GM12878 (cell line): ENCODE measurements around the gene NAXE. TPM values are rescaled to one million over a fixed set of nuclear protein-coding genes. Genes with fewer than 3 reads are reported as not detected.

Experiments used
- ATAC-seq: fragments of 200-7000 bp; cut with Tn5 transposase; 3 replicates; pipeline ENCODE4 v1.9.1; 2020; ENCODE audit warnings: mild to moderate bottlenecking, moderate library complexity
- BruUV-seq: library from RNA; stranded (reverse); fragments of 400-500 nt; replicated peaks from 2 replicates; lab custom pipeline; 2021; lab: Mats Ljungman, UMichigan
- CTCF ChIA-PET: fragments of 300-600 bp; sonication (Branson Sonifier 250); formaldehyde crosslinking; extraction: SDS; loops from one replicate; lab custom pipeline; 2021; ENCODE audit warnings: inconsistent platforms; lab: Yijun Ruan, JAX
- POLR2A ChIA-PET: fragments of 350-600 bp; formaldehyde crosslinking; extraction: SDS; loops from one replicate; lab custom pipeline; 2021; ENCODE audit warnings: inconsistent platforms; lab: Charles Lee
- RAD21 ChIA-PET: fragments of 300-600 bp; sonication (Branson Sonifier 250); formaldehyde crosslinking; loops from one replicate; lab custom pipeline; 2023; ENCODE audit warnings: antibody characterized with exemption; ENCODE audit not compliant: unreplicated experiment; lab: Charles Lee
- SMC1A ChIA-PET: fragments of 300-600 bp; sonication (Branson Sonifier 250); formaldehyde crosslinking; loops from one replicate; lab custom pipeline; 2023; ENCODE audit not compliant: unreplicated experiment, uncharacterized antibody; lab: Charles Lee
- DNase-seq: peaks from one replicate; pipeline ENCODE4 v3.0.0-alpha.2; 2011; ENCODE audit warnings: low read depth, low spot score
- FAIRE-seq: peaks from 3 replicates; lab custom pipeline; 2011; peaks lifted over from hg19 to GRCh38; lab: Jason Lieb, UNC
- H2AFZ ChIP-seq: 2 replicates; pipeline ENCODE4 v1.6.0; 2011; ENCODE audit warnings: low read depth, low read length, control low read depth; ENCODE audit not compliant: control insufficient read depth
- H3K27ac ChIP-seq: 2 replicates; pipeline ENCODE4 v1.5.1; 2011; ENCODE audit warnings: control low read depth; ENCODE audit not compliant: control insufficient read depth, insufficient read depth
- H3K27me3 ChIP-seq, 2 experiments: replicated peaks in 1 of 2; 2 replicates each; pipeline versions ENCODE4 v1.6.0 to v1.6.1; 2011; ENCODE audit warnings: low read length in 1 of 2; ENCODE audit not compliant: control insufficient read depth in 2 of 2, insufficient read depth in 2 of 2
- H3K36me3 ChIP-seq, 2 experiments: 2 replicates each; pipeline ENCODE4 v1.5.1; 2011; ENCODE audit warnings: low read length in 1 of 2; ENCODE audit not compliant: control insufficient read depth in 2 of 2, insufficient read depth in 2 of 2
- H3K4me1 ChIP-seq: 2 replicates; pipeline ENCODE4 v1.6.1; 2011; ENCODE audit warnings: mild to moderate bottlenecking, low read length, moderate library complexity, mixed read lengths; ENCODE audit not compliant: control insufficient read depth, insufficient read depth
- H3K4me2 ChIP-seq: 2 replicates; pipeline ENCODE4 v1.6.0; 2011; ENCODE audit warnings: control low read depth; ENCODE audit not compliant: control insufficient read depth, insufficient read depth
- H3K4me3 ChIP-seq: fragments of 200-600 bp; sonication (generic); 2 replicates; pipeline ENCODE4 v1.5.1; 2016
- H3K79me2 ChIP-seq: 2 replicates; pipeline ENCODE4 v1.6.0; 2011; ENCODE audit warnings: low read length; ENCODE audit not compliant: control insufficient read depth, insufficient read depth
- H3K9ac ChIP-seq: 2 replicates; pipeline ENCODE4 v1.8.0; 2011; ENCODE audit warnings: low read length, control low read depth, mixed read lengths; ENCODE audit not compliant: control insufficient read depth, insufficient read depth
- H3K9me3 ChIP-seq: replicated peaks from 3 replicates; pipeline ENCODE4 v1.5.1; 2011; ENCODE audit warnings: mild to moderate bottlenecking, low read length; ENCODE audit not compliant: control insufficient read depth, insufficient read depth
- H4K20me1 ChIP-seq: 2 replicates; pipeline ENCODE4 v1.6.0; 2011; ENCODE audit not compliant: control insufficient read depth, insufficient read depth
- CHD2 ChIP-seq: IDR thresholded peaks from 2 replicates; pipeline ENCODE4 v1.6.1; 2011; ENCODE audit warnings: low read depth, low read length, improper control_type of control experiment, borderline replicate concordance
- FOXK2 ChIP-seq: fragments of 450-650 bp; IDR thresholded peaks from 2 replicates; pipeline ENCODE4 v1.6.1; 2017; ENCODE audit warnings: mild to moderate bottlenecking, moderate library complexity
- PAX5 ChIP-seq: IDR thresholded peaks from 2 replicates; pipeline ENCODE4 v1.6.1; 2011; ENCODE audit warnings: low read depth, low read length, borderline replicate concordance
- PKNOX1 ChIP-seq: fragments of 450-650 bp; IDR thresholded peaks from 2 replicates; pipeline ENCODE4 v1.6.1; 2016; ENCODE audit warnings: mild to moderate bottlenecking
- PRDM15 ChIP-seq: fragments of 450-650 bp; formaldehyde crosslinking; IDR thresholded peaks from 2 replicates; pipeline ENCODE4 v1.4.0; 2020; ENCODE audit warnings: mild to moderate bottlenecking, moderate library complexity
- WGBS: methylation state at CpG from one replicate; pipeline ENCODE4 v1.1.6; 2016; ENCODE audit warnings: low lambda C conversion rate; ENCODE audit not compliant: insufficient replicate concordance, insufficient coverage; ENCODE audit errors: missing lambda C conversion rate; 5-methylcytosine and 5-hydroxymethylcytosine counted together
- in situ Hi-C: fragments of 300-500 bp; cut with MboI; formaldehyde crosslinking; loops from 9 replicates; pipeline ENCODE4 v1.14.3; 2018; ENCODE audit warnings: mixed read lengths
- intact Hi-C: fragments of 100-400 bp; cut with micrococcal nuclease; formaldehyde crosslinking; loops from one replicate; pipeline ENCODE4 v1.14.2; 2022; ENCODE audit not compliant: unreplicated experiment
- polyA plus RNA-seq, 11 experiments: library from polyadenylated mRNA; depleted of rRNA in 4 of 11; unstranded in 6 of 11; stranded (reverse) in 5 of 11; fragments of >200 nt; fragmentation: Nextera tagmentation in 4 of 11; fragmentation: Illumina TruSeq in 1 of 11; extraction: Ambion mirVana in 4 of 11; extraction: Trizol in 1 of 11; gene quantifications; 1 replicate in 1 of 11; 2 replicates in 10 of 11; pipeline versions ENCODE4 v1.2.1 to v1.2.3, GENCODE V29; 2011 to 2016; ENCODE audit warnings: inconsistent platforms in 2 of 11, missing spikeins in 2 of 11, low read depth in 1 of 11
- total RNA-seq, 4 experiments: library from RNA; depleted of rRNA in 3 of 4; stranded (reverse); fragments of >200 nt in 3 of 4; fragmentation: Illumina TruSeq in 1 of 4; extraction: Trizol in 1 of 4; gene quantifications; 2 replicates each; pipeline versions ENCODE4 v1.2.1 to v1.2.3, GENCODE V29; 2013 to 2021
- TF ChIP-seq, protein P1 (sequence below): fragments of 450-650 bp; IDR thresholded peaks from 2 replicates; pipeline ENCODE4 v1.6.1; 2017; ENCODE audit warnings: mild to moderate bottlenecking, moderate library complexity
- TF ChIP-seq, protein P2 (sequence below): IDR thresholded peaks from 2 replicates; pipeline ENCODE4 v1.6.1; 2012; ENCODE audit warnings: mild to moderate bottlenecking, low read depth, low read length

NAXE gene
- total and polyA plus RNA-seq, 10 of the 15 experiments (the other 5 are each of a cell fraction or from before 2014, with no cell fraction given): 17.8 to 93.3 (median 68.8) TPM

- TF ChIP-seq, protein P1, sequence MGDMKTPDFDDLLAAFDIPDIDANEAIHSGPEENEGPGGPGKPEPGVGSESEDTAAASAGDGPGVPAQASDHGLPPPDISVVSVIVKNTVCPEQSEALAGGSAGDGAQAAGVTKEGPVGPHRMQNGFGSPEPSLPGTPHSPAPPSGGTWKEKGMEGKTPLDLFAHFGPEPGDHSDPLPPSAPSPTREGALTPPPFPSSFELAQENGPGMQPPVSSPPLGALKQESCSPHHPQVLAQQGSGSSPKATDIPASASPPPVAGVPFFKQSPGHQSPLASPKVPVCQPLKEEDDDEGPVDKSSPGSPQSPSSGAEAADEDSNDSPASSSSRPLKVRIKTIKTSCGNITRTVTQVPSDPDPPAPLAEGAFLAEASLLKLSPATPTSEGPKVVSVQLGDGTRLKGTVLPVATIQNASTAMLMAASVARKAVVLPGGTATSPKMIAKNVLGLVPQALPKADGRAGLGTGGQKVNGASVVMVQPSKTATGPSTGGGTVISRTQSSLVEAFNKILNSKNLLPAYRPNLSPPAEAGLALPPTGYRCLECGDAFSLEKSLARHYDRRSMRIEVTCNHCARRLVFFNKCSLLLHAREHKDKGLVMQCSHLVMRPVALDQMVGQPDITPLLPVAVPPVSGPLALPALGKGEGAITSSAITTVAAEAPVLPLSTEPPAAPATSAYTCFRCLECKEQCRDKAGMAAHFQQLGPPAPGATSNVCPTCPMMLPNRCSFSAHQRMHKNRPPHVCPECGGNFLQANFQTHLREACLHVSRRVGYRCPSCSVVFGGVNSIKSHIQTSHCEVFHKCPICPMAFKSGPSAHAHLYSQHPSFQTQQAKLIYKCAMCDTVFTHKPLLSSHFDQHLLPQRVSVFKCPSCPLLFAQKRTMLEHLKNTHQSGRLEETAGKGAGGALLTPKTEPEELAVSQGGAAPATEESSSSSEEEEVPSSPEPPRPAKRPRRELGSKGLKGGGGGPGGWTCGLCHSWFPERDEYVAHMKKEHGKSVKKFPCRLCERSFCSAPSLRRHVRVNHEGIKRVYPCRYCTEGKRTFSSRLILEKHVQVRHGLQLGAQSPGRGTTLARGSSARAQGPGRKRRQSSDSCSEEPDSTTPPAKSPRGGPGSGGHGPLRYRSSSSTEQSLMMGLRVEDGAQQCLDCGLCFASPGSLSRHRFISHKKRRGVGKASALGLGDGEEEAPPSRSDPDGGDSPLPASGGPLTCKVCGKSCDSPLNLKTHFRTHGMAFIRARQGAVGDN: no peak
These were observed 48.1 kb downstream of the NAXE start (continued) for GRCh38 chr1:156639601-156640101.

DNA sequence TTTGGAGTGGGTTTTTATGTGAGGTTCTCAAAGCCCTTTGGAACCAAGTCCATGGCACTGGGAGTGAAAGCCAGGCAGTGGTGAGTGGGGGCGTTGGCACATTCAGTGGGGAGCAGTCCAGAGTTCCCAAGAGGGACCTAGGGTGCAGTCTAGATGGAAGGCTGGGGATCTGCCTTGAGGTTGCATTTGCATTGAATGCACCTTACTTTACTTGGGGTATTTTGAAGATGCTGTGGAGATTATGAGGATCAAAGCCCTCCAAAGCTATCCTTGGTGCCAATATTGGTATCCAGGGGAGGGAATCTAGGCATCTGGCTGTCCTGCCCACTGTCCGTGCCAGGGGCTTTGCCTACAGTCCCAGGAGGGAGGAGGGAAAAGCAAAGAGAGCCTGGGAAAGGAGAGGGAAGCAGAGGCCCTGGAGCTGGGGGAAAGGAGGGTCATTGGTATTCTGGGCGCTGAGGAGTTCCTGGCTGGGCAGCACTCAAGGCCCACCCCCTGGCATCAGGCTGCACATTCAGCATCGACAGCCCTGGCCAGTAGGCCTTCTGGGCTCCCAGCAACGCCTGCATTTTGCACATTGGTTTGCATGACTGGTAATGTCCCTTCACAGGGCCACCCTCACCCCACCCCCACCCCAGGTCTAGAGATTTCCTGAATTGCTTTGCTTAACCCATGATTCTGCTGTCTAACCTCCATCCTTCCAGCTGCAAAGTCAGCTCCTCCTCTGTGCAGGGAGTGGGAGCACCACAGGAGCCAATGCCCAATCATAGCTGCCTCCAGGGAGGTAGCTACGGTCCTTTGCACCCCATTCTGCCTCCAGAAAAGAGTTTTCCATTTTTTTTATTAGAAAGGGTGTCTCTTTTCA lies 49.5 kb downstream of the NAXE start:
- Histone ChIP-seq H3K36me3 (no peaks in the 10 kb centered on the region), H3K79me2 (no peaks in the 10 kb centered on the region), H4K20me1 (no peaks in the 10 kb centered on the region), H3K4me3 (no peak overlapping the region), H2AFZ (no peak overlapping the region), H3K4me2 (no peak overlapping the region), H3K27ac (no peak overlapping the region), H3K9ac (no peak overlapping the region), H3K9me3 (no peaks in the 10 kb centered on the region), H3K27me3 (peaks cover 0 to 2% of the 10 kb centered on the region in 2 experiments), H3K4me1 (peaks cover 8% of the 10 kb centered on the region)
- ATAC-seq: no peak
- 15% methylated on average over 6 of the region's 6 CpGs for WGBS
- BruUV-seq: no TSS peak
- intact Hi-C loops: no loop called here
- no peak for DNase-seq
- no peak for FAIRE-seq
- ChIA-PET RAD21 (no interaction called here), POLR2A (no interaction called here), CTCF (interaction anchor here (0.7 to 4.2 kb wide), 5 partner anchors 14 to 20 kb away, joined by 3 to 26 read pairs (median 5); no protein-coding TSS in a partner anchor), SMC1A (no interaction called here)
- in situ Hi-C loops: no loop called here
- no peak for TF ChIP-seq PAX5
- no peak for TF ChIP-seq CHD2
- TF ChIP-seq, protein P2, sequence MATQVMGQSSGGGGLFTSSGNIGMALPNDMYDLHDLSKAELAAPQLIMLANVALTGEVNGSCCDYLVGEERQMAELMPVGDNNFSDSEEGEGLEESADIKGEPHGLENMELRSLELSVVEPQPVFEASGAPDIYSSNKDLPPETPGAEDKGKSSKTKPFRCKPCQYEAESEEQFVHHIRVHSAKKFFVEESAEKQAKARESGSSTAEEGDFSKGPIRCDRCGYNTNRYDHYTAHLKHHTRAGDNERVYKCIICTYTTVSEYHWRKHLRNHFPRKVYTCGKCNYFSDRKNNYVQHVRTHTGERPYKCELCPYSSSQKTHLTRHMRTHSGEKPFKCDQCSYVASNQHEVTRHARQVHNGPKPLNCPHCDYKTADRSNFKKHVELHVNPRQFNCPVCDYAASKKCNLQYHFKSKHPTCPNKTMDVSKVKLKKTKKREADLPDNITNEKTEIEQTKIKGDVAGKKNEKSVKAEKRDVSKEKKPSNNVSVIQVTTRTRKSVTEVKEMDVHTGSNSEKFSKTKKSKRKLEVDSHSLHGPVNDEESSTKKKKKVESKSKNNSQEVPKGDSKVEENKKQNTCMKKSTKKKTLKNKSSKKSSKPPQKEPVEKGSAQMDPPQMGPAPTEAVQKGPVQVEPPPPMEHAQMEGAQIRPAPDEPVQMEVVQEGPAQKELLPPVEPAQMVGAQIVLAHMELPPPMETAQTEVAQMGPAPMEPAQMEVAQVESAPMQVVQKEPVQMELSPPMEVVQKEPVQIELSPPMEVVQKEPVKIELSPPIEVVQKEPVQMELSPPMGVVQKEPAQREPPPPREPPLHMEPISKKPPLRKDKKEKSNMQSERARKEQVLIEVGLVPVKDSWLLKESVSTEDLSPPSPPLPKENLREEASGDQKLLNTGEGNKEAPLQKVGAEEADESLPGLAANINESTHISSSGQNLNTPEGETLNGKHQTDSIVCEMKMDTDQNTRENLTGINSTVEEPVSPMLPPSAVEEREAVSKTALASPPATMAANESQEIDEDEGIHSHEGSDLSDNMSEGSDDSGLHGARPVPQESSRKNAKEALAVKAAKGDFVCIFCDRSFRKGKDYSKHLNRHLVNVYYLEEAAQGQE: no peak
- TF ChIP-seq PRDM15 (CRISPR knock-in tag): no peak
- TF ChIP-seq PKNOX1: no peak
- no peak for TF ChIP-seq FOXK2
